ENCODE data around the gene PLAAT3. TPM values are rescaled to one million over a fixed set of nuclear protein-coding genes. Genes with fewer than 3 reads are reported as not detected.
"Not testable (repeated sequence)": the region's sequence is repeated elsewhere in the genome, so short reads cannot be mapped to it uniquely, and the experiment has no call there.

PLAAT3 gene
- total RNA-seq, 1 donor from 2014 or later = 2.1 TPM

- DNase-seq (ENCODE audit: low read depth) (no peak), FAIRE-seq (no peak)
- TF ChIP-seq, protein P1, sequence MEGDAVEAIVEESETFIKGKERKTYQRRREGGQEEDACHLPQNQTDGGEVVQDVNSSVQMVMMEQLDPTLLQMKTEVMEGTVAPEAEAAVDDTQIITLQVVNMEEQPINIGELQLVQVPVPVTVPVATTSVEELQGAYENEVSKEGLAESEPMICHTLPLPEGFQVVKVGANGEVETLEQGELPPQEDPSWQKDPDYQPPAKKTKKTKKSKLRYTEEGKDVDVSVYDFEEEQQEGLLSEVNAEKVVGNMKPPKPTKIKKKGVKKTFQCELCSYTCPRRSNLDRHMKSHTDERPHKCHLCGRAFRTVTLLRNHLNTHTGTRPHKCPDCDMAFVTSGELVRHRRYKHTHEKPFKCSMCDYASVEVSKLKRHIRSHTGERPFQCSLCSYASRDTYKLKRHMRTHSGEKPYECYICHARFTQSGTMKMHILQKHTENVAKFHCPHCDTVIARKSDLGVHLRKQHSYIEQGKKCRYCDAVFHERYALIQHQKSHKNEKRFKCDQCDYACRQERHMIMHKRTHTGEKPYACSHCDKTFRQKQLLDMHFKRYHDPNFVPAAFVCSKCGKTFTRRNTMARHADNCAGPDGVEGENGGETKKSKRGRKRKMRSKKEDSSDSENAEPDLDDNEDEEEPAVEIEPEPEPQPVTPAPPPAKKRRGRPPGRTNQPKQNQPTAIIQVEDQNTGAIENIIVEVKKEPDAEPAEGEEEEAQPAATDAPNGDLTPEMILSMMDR (IDR thresholded peaks at IDR 0.05; ENCODE audit: insufficient read depth, low read length, severe bottlenecking) = no peak
- H3K36me3 ChIP-seq (ENCODE audit: control insufficient read depth, insufficient read depth, low read length) = no peaks in the 10 kb centered on the region
- no peaks in the 10 kb centered on the region for H3K27me3 ChIP-seq (ENCODE audit: control insufficient read depth, insufficient read depth, low read length)
- H3K4me3 ChIP-seq (ENCODE audit: low read depth, low read length) = no peak overlapping the region
Observed at GRCh38 chr11:63543711-63544110, 70.5 kb downstream of the PLAAT3 start.

DNA sequence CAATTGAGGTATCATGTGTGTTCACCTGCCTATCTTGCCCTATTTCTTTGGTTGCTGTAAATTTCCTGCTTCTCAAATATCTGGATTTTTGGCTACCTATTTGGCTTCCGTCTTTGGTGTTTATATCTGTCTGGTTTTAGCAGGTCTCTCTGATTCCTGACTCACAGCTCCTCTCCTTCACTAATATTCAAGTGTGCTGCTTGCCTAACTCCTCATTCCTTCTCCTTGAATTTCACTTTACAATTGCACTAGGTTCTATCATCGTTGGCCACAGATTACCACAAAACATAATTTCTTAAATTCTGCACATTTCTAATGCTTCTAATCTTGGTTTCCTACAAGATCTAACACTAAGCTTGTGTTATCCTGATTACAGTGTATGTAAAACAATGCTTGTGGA lies 71.7 kb downstream of the PLAAT3 start:
- H3K36me3 ChIP-seq (ENCODE audit: control insufficient read depth, insufficient read depth, low read length); DNase-seq (ENCODE audit: low read depth); FAIRE-seq; H3K27me3 ChIP-seq (ENCODE audit: control insufficient read depth, insufficient read depth, low read length); H3K4me3 ChIP-seq (ENCODE audit: low read depth, low read length): not testable (repeated sequence)

GRCh38 chr11:63537293-63538101 lies 76.7 kb downstream of the PLAAT3 start:
- Histone ChIP-seq H3K27me3 (ENCODE audit: control insufficient read depth, insufficient read depth, low read length) (no peaks in the 10 kb centered on the region), H3K36me3 (ENCODE audit: control insufficient read depth, insufficient read depth, low read length) (no peaks in the 10 kb centered on the region), H3K4me3 (ENCODE audit: low read depth, low read length) (no peak overlapping the region)
- DNase-seq (ENCODE audit: low read depth) = no peak
- TF ChIP-seq, protein P1 (IDR thresholded peaks at IDR 0.05; ENCODE audit: insufficient read depth, low read length, severe bottlenecking) = no peak
- no peak for FAIRE-seq

GRCh38 chr11:63536669-63537292 lies 77.5 kb downstream of the PLAAT3 start, which contains the start of gene PLAAT4:
Gene PLAAT4 (plus strand): TSS chr11:63536808. CDS start chr11:63536869, 61 bp downstream.
- no peak for DNase-seq (ENCODE audit: low read depth)

DNA sequence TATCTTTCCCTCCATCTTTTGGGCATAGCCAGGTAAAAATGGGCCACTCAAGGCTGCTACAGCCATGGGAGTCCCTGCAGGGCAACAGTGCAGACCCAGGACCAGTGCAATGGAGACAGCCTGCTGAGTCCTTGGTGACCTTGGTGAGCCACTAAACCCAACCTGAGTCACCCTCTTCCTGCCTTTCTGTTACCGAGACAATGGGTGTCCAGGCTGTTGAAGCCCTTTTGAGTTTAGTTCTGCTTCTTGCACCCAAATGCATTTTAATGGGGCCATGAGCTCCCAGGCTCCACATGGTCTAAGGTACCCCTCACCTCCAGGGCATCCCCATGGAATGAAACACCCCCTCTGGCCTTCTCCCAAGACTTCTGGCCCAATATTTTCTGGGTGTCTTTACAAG lies 78.5 kb downstream of the PLAAT3 start:
- no peaks in the 10 kb centered on the region for H3K27me3 ChIP-seq (ENCODE audit: control insufficient read depth, insufficient read depth, low read length)
- no peak overlapping the region for H3K4me3 ChIP-seq (ENCODE audit: low read depth, low read length)
- DNase-seq (ENCODE audit: low read depth) = no peak
- no peak for FAIRE-seq
- no peaks in the 10 kb centered on the region for H3K36me3 ChIP-seq (ENCODE audit: control insufficient read depth, insufficient read depth, low read length)
- TF ChIP-seq, protein P1 (IDR thresholded peaks at IDR 0.05; ENCODE audit: insufficient read depth, low read length, severe bottlenecking) = no peak

More at GRCh38 chr11:63536669-63537292, 77.5 kb downstream of the PLAAT3 start, which contains the start of gene PLAAT4:
- Histone ChIP-seq H3K27me3 (ENCODE audit: control insufficient read depth, insufficient read depth, low read length) (no peaks in the 10 kb centered on the region), H3K4me3 (ENCODE audit: low read depth, low read length) (no peak within 1 kb of the TSS), H3K36me3 (ENCODE audit: control insufficient read depth, insufficient read depth, low read length) (no peaks in the 10 kb centered on the region)
- TF ChIP-seq, protein P1 (IDR thresholded peaks at IDR 0.05; ENCODE audit: insufficient read depth, low read length, severe bottlenecking) = no peak
- FAIRE-seq = no peak

GRCh38 chr11:63534895-63535461 lies 79.3 kb downstream of the PLAAT3 start:
- FAIRE-seq (no peak), DNase-seq (ENCODE audit: low read depth) (no peak)
- H3K36me3 ChIP-seq (ENCODE audit: control insufficient read depth, insufficient read depth, low read length) = no peaks in the 10 kb centered on the region
- TF ChIP-seq, protein P1 (IDR thresholded peaks at IDR 0.05; ENCODE audit: insufficient read depth, low read length, severe bottlenecking) = no peak
- no peaks in the 10 kb centered on the region for H3K27me3 ChIP-seq (ENCODE audit: control insufficient read depth, insufficient read depth, low read length)
- no peak overlapping the region for H3K4me3 ChIP-seq (ENCODE audit: low read depth, low read length)
